Hematopoietic multipotent progenitor cell treated with erythropoietin and hydrocortisone succinate and interleukin-3 and kit ligand, for 8 days (in vitro differentiated cells): ENCODE data around the gene FMOD.
A peak's percentile ranks its signal among the peaks of the same experiment; 100 is the strongest.

ENCODE experiments used
- DNase-seq: peaks from one replicate; pipeline ENCODE4 v3.0.0-alpha.2; 2015

FMOD gene

GRCh38 chr1:203360547-203361185 lies 9.7 kb upstream of the FMOD start:
- DNase-seq = no peak

DNA sequence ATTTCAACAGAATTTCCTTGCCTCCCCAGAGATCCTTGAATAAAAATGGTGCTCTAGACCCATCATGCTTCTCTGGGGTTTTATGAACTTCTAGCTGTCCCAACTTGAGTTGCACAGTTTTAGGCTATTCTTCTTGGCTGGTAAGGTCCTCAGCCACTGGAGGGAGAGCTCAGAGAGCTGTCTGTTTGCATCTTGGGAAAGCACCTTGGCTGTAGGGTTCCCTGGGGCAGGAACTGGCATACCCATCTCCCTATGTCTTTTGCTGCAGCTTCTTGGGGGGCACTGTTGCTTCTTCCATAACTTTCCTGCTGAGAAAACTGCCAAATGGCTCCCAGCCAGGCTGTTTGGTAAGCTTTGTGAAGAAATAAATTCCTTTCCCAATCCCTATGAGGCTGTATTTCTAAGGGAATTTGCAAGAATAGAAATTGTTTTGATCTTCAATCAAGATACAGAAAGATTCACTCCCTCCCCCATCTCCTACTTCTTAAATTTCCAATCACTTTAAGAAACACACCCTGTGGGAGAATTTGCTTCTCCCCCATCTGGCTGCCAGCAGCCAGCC lies 8.2 kb upstream of the FMOD start:
- DNase-seq = no peak

DNA sequence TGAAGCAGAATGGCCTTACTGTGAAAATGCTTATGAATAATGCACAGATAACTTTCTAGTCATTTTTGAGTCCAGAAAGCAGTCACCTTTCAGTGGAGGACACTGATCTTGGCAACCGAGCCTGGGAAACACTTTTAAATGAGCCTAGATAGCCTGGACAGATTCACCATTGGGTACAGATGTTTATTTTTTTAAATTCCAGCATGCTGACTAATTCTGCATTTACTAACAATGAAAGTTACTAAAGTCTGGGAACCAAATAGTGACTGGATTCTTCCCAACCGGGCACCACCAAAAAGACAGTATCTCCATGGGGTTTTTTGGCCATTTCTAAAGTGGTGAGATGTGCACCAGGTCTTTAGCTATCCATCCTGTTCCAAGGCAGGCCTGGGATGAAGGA lies 3.3 kb upstream of the FMOD start:
- no peak for DNase-seq

DNA sequence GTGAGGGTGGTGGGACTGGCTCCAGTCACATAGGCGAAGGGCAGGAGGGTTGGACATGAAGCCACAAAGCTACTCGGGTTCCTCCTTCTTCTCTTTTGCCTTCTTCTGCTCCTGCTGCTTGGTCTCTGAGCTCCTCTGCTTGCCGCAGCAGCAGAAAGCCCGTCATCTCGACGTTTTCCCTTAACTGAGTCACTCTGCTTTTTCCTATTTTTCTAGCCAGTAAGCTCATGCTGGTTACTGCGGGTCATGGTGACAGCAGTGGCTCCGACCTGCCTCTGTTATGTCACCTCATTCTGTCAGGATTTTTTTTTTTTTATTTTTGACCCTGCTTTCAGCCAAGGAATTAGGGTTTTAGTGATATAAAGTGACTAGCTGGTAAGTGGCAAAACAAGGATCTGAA lies 2.6 kb upstream of the FMOD start:
- no peak for DNase-seq

DNA sequence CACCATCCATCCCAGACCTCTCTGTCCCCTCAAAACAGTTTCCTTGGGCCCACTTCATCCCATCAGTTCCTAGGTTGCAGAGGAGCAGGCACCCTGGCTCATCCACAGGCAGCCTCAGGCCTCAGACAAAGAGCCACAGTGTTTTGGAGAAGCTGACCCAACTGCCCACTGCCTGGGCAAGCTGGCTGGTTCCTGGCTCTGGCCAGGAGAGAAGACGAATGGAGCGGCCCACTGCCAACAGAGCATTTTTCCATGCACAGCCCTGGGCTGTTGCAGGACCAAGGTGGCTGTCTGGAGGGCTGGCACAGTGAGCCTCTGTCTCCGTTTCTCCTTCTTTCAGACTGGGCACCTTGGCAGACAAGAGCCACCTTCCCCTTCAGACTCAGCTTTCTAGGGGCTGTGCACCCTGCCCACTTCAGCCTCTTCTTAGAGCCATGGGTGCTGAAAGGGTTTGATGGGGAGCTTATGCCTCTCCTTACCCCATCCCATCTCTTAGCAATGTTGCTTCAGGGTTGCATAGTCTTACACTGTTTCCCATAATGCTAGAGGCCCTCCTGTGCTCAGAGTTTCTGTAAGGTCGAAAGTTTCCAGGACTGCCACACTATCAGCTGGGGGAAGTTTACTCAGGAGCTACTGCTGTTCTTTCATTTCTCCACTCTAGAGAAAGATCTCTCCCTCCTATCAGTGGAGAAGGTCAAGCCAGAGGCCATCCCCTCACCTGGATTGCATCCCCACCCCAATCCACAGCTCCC lies 973 bp downstream of the FMOD start:
- DNase-seq = no peak

DNA sequence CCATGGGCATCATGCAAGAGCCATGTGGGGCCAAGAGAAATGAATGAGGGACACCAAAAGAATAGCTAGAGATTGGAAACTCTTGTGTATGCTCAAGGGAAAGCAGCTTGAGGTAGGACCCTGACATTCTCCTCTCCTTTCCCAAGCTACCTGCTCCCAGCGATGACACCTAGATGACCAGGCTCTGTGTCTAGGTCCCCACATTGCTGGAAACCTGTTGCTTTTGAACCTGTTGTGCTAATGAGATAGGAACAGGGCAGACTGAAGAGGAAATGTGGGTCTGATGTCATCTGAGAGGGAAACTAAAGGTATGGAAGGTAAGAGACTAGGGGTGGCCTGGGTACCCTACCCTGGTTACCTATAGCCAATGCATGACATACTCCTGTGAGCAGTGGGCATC lies 1.8 kb downstream of the FMOD start:
- no peak for DNase-seq

GRCh38 chr1:203346769-203347102 lies 4.2 kb downstream of the FMOD start:
- DNase-seq = no peak

- DNase-seq = no peak
Observed at GRCh38 chr1:203346060-203346768, 4.7 kb downstream of the FMOD start.

DNA sequence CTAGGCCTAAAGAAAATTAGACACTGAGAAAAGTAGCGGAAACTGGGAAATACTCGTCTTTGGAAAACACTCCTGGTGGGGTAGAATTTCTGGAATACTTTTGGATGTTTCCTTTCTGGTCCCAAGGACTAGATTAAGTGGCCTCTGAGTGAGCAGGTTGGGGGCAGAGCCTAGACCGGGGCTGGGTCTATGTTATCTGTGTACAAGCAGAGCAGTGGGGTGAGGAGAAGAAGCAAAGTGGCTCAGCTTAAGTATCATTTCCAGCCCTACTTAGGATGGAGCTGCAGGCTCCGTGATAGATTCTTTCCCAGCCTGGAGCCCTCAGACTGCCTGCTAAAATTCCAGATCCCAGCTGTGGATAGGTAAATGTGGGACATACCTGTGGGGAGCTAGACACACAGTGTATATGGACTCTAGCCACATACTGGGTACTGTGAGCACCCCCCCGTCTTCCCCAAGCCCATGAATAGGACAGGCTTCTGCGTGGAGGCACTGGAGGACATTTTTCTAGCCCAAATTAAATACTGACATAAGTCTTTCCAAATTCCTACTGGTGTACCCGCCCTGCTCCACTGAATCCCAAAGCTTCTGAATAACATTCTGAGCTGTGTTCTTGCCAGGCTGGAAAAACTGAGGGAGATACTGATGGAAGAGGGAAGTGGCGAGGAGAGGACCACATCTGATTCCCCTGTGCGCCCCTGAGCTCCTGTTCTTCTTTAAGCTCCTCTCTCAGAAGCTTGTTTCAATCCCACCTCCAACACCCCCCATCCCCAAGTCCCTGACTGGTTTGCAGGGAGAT lies 6.8 kb downstream of the FMOD start:
- no peak for DNase-seq

- peak; percentile 48 for DNase-seq
Observed at GRCh38 chr1:203342192-203342940, 8.6 kb downstream of the FMOD start.

GRCh38 chr1:203340112-203340790 lies 10.7 kb downstream of the FMOD start:
- peak; percentile 79 for DNase-seq

DNA sequence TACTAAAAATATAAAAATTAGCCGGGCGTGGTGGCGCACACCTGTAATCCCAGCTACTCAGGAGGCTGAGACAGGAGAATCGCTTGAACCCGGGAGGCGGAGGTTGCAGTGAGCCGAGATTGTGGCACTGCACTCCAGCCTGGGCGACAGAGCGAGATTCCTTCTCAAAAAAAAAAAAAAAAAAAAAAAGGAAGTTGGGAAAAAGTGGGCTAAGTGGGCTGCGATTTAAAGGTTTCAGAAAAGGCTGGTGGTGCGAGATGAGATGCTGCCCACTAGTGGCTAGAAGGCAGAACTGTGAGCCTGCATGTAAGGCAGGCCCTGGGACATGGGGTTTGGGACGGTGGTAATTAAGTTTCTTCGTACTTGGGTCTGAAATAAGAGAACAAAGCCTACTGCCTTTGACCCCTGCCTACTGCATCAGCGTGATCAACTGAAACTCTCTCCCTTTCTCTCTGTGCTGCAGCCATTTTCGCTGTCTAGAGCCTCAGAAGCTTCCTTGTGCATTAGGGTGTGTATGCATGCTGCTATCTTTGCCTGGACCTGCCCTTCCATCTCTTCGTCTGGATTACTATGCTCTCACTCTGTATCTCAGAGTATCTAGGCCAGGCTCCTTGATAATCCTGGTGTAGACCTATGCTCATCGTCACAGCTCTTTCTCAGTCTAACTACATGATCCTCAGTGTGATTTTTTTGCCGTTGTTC lies 12.4 kb downstream of the FMOD start:
- peak; percentile 61 for DNase-seq

DNA sequence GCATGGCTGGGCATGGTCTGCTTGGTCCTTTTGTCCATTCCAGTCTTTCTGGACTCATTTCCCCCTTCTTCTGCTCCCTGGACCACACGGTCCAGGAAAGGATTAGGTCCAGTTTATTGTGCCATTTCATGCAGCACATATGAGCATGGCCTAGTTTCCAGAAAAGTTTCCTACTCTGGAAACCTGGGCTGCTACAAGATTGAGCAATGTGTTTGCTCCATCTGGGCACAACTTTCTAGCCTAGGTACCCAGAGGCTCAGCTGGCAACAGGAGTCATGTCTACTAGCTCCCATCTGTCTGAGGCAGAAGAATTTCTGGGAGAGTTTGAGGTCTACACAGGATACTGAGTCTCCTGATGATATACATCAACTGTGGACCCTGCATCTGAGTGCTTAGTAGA lies 14.8 kb downstream of the FMOD start:
- no peak for DNase-seq

DNA sequence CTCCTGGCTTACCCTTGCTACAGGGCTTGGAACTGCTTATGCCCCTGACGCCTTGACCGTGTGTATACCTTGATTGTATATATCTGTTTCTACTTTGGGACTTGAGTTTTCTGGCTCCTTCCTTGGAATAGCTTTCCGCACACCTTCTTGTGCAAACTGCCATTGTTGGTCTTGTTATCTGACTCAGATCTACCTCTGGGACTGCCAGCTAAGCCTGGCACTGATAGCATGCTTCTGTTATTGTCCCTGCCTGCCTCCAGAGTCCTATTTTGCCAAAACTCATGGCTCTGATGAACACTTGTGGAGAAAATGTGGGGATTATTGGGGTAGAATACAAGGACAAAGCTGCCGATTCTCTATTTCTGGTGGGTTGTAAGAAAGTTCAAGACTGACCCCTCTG lies 15.4 kb downstream of the FMOD start:
- no peak for DNase-seq

DNA sequence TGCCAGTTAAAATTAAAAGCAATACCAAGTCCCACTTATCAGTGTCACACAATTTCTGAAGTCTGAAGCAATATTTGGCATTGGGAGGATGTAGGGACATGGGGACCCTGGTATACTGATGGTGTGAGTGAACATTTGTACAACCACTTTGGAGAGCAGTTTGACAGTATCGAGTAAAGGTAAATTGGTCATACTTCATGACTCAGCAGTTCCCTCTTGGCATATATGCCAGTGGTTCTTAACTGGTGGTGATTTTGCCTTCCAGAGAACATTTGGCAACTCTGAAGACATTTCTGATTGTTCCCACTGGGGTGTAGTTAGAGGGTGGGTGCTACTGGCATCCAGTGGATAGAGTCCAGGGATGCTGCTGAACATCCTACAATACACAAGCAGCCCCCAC lies 19.7 kb downstream of the FMOD start:
- no peak for DNase-seq

- no peak for DNase-seq
Observed at GRCh38 chr1:203328714-203329122, 22.2 kb downstream of the FMOD start.

GRCh38 chr1:203327684-203328457 lies 23.1 kb downstream of the FMOD start:
- DNase-seq = peak; percentile 77

GRCh38 chr1:203326830-203327683 lies 23.9 kb downstream of the FMOD start:
- DNase-seq = peak; percentile 92

- no peak for DNase-seq
Observed at GRCh38 chr1:203325418-203326091, 25.4 kb downstream of the FMOD start.
